Measurements from ENCODE around the gene AQP6.

The AQP6 gene

GRCh38 chr12:49943625-49943960 is 29.2 kb upstream of the AQP6 start:
- Histone ChIP-seq H3K36me3 (ENCODE audit: insufficient read depth, insufficient read length, low read length) (no peaks in the 10 kb centered on the region), H3K9ac (ENCODE audit: insufficient read length, low read depth) (no peak overlapping the region), H3K4me1 (ENCODE audit: insufficient read depth, insufficient read length) (peaks cover 28% of the 10 kb centered on the region), H3K27me3 (ENCODE audit: insufficient read depth, insufficient read length) (peaks cover 19% of the 10 kb centered on the region), H3K9me3 (ENCODE audit: insufficient read depth, low read length) (no peaks in the 10 kb centered on the region), H3K4me3 (ENCODE audit: insufficient read length, low read depth) (no peak overlapping the region)
- no peak for DNase-seq (ENCODE audit: low read depth, low spot score)
- no peak for TF ChIP-seq SUZ12 (IDR thresholded peaks at IDR 0.05; ENCODE audit: extremely low read depth, insufficient read depth, insufficient read length)

- peaks cover 19% of the 10 kb centered on the region for H3K27me3 ChIP-seq (ENCODE audit: insufficient read depth, insufficient read length)
- DNase-seq (ENCODE audit: low read depth, low spot score): no peak
- H3K9me3 ChIP-seq (ENCODE audit: insufficient read depth, low read length): no peaks in the 10 kb centered on the region
- no peak overlapping the region for H3K4me3 ChIP-seq (ENCODE audit: insufficient read length, low read depth)
- TF ChIP-seq YY1 (IDR thresholded peaks at IDR 0.05; ENCODE audit: insufficient read depth, insufficient read length): no peak
- TF ChIP-seq ZNF274 (IDR thresholded peaks at IDR 0.05; ENCODE audit: low read depth, low read length): no peak
- no peak for TF ChIP-seq SUZ12 (IDR thresholded peaks at IDR 0.05; ENCODE audit: extremely low read depth, insufficient read depth, insufficient read length)
- peaks cover 28% of the 10 kb centered on the region for H3K4me1 ChIP-seq (ENCODE audit: insufficient read depth, insufficient read length)
- no peaks in the 10 kb centered on the region for H3K36me3 ChIP-seq (ENCODE audit: insufficient read depth, insufficient read length, low read length)
- no peak overlapping the region for H3K9ac ChIP-seq (ENCODE audit: insufficient read length, low read depth)
Observed at GRCh38 chr12:49944046-49944445, 28.7 kb upstream of the AQP6 start.

- TF ChIP-seq SUZ12 (IDR thresholded peaks at IDR 0.05; ENCODE audit: extremely low read depth, insufficient read depth, insufficient read length) (no peak), YY1 (IDR thresholded peaks at IDR 0.05; ENCODE audit: insufficient read depth, insufficient read length) (no peak), ZNF274 (IDR thresholded peaks at IDR 0.05; ENCODE audit: low read depth, low read length) (no peak)
- Histone ChIP-seq H3K9ac (ENCODE audit: insufficient read length, low read depth) (no peak overlapping the region), H3K9me3 (ENCODE audit: insufficient read depth, low read length) (no peaks in the 10 kb centered on the region), H3K36me3 (ENCODE audit: insufficient read depth, insufficient read length, low read length) (no peaks in the 10 kb centered on the region), H3K4me1 (ENCODE audit: insufficient read depth, insufficient read length) (peaks cover 24% of the 10 kb centered on the region), H3K4me3 (ENCODE audit: insufficient read length, low read depth) (no peak overlapping the region), H3K27me3 (ENCODE audit: insufficient read depth, insufficient read length) (peaks cover 19% of the 10 kb centered on the region)
- DNase-seq (ENCODE audit: low read depth, low spot score): no peak
Observed at GRCh38 chr12:49944718-49945117, 28.0 kb upstream of the AQP6 start.

- Histone ChIP-seq H3K4me3 (ENCODE audit: insufficient read length, low read depth) (peak overlapping the region; percentile 22), H3K36me3 (ENCODE audit: insufficient read depth, insufficient read length, low read length) (no peaks in the 10 kb centered on the region), H3K27me3 (ENCODE audit: insufficient read depth, insufficient read length) (peaks cover 19% of the 10 kb centered on the region), H3K9ac (ENCODE audit: insufficient read length, low read depth) (peak overlapping the region; percentile 53), H3K9me3 (ENCODE audit: insufficient read depth, low read length) (no peaks in the 10 kb centered on the region), H3K4me1 (ENCODE audit: insufficient read depth, insufficient read length) (peaks cover 23% of the 10 kb centered on the region)
- no peak for TF ChIP-seq YY1 (IDR thresholded peaks at IDR 0.05; ENCODE audit: insufficient read depth, insufficient read length)
- no peak for TF ChIP-seq SUZ12 (IDR thresholded peaks at IDR 0.05; ENCODE audit: extremely low read depth, insufficient read depth, insufficient read length)
- no peak for TF ChIP-seq ZNF274 (IDR thresholded peaks at IDR 0.05; ENCODE audit: low read depth, low read length)
- DNase-seq (ENCODE audit: low read depth, low spot score): peak; percentile 90
Observed at GRCh38 chr12:49945394-49946080, 27.2 kb upstream of the AQP6 start.

GRCh38 chr12:49946086-49946485 is 26.7 kb upstream of the AQP6 start:
- Histone ChIP-seq H3K27me3 (ENCODE audit: insufficient read depth, insufficient read length) (peaks cover 19% of the 10 kb centered on the region), H3K4me1 (ENCODE audit: insufficient read depth, insufficient read length) (peaks cover 26% of the 10 kb centered on the region), H3K4me3 (ENCODE audit: insufficient read length, low read depth) (no peak overlapping the region), H3K9ac (ENCODE audit: insufficient read length, low read depth) (no peak overlapping the region), H3K36me3 (ENCODE audit: insufficient read depth, insufficient read length, low read length) (no peaks in the 10 kb centered on the region), H3K9me3 (ENCODE audit: insufficient read depth, low read length) (no peaks in the 10 kb centered on the region)
- no peak for DNase-seq (ENCODE audit: low read depth, low spot score)
- no peak for TF ChIP-seq YY1 (IDR thresholded peaks at IDR 0.05; ENCODE audit: insufficient read depth, insufficient read length)
- TF ChIP-seq SUZ12 (IDR thresholded peaks at IDR 0.05; ENCODE audit: extremely low read depth, insufficient read depth, insufficient read length): no peak
- TF ChIP-seq ZNF274 (IDR thresholded peaks at IDR 0.05; ENCODE audit: low read depth, low read length): no peak

GRCh38 chr12:49946497-49946896 is 26.2 kb upstream of the AQP6 start:
- Histone ChIP-seq H3K4me3 (ENCODE audit: insufficient read length, low read depth) (no peak overlapping the region), H3K4me1 (ENCODE audit: insufficient read depth, insufficient read length) (peaks cover 26% of the 10 kb centered on the region), H3K9me3 (ENCODE audit: insufficient read depth, low read length) (no peaks in the 10 kb centered on the region), H3K27me3 (ENCODE audit: insufficient read depth, insufficient read length) (peaks cover 19% of the 10 kb centered on the region), H3K36me3 (ENCODE audit: insufficient read depth, insufficient read length, low read length) (no peaks in the 10 kb centered on the region), H3K9ac (ENCODE audit: insufficient read length, low read depth) (no peak overlapping the region)
- no peak for TF ChIP-seq ZNF274 (IDR thresholded peaks at IDR 0.05; ENCODE audit: low read depth, low read length)
- TF ChIP-seq SUZ12 (IDR thresholded peaks at IDR 0.05; ENCODE audit: extremely low read depth, insufficient read depth, insufficient read length): no peak
- TF ChIP-seq YY1 (IDR thresholded peaks at IDR 0.05; ENCODE audit: insufficient read depth, insufficient read length): no peak
- no peak for DNase-seq (ENCODE audit: low read depth, low spot score)

GRCh38 chr12:49947593-49948226 is 25.0 kb upstream of the AQP6 start:
- peaks cover 19% of the 10 kb centered on the region for H3K27me3 ChIP-seq (ENCODE audit: insufficient read depth, insufficient read length)
- TF ChIP-seq ZNF274 (IDR thresholded peaks at IDR 0.05; ENCODE audit: low read depth, low read length) (no peak), YY1 (IDR thresholded peaks at IDR 0.05; ENCODE audit: insufficient read depth, insufficient read length) (no peak), SUZ12 (IDR thresholded peaks at IDR 0.05; ENCODE audit: extremely low read depth, insufficient read depth, insufficient read length) (no peak)
- H3K9me3 ChIP-seq (ENCODE audit: insufficient read depth, low read length): no peaks in the 10 kb centered on the region
- no peak overlapping the region for H3K4me3 ChIP-seq (ENCODE audit: insufficient read length, low read depth)
- H3K4me1 ChIP-seq (ENCODE audit: insufficient read depth, insufficient read length): peaks cover 24% of the 10 kb centered on the region
- H3K9ac ChIP-seq (ENCODE audit: insufficient read length, low read depth): no peak overlapping the region
- H3K36me3 ChIP-seq (ENCODE audit: insufficient read depth, insufficient read length, low read length): no peaks in the 10 kb centered on the region
- no peak for DNase-seq (ENCODE audit: low read depth, low spot score)
